ENCODE measurements around the gene ODF4.

ODF4 gene

GRCh38 chr17:8339540-8339939 lies at the start of gene ODF4:
Gene ODF4, plus strand, starts transcription at chr17:8339840. Its CDS starts 212 bp downstream, at chr17:8340052.
- no peak for FAIRE-seq
- TF ChIP-seq POLR2A (IDR thresholded peaks at IDR 0.05; ENCODE audit: low read depth, low read length) = no peak
- DNase-seq (ENCODE audit: insufficient read length, low spot score) = no peak

GRCh38 chr17:8290043-8290442 lies 49.6 kb upstream of the ODF4 start:
- FAIRE-seq (no peak), DNase-seq (ENCODE audit: insufficient read length, low spot score) (peak; percentile 50)
- no peak for TF ChIP-seq POLR2A (IDR thresholded peaks at IDR 0.05; ENCODE audit: low read depth, low read length)

- no peak for TF ChIP-seq POLR2A (IDR thresholded peaks at IDR 0.05; ENCODE audit: low read depth, low read length)
- DNase-seq (ENCODE audit: insufficient read length, low spot score) (no peak), FAIRE-seq (no peak)
Measured at GRCh38 chr17:8292639-8293395, 46.8 kb upstream of the ODF4 start.

- DNase-seq (ENCODE audit: insufficient read length, low spot score) (no peak), FAIRE-seq (no peak)
- TF ChIP-seq POLR2A (IDR thresholded peaks at IDR 0.05; ENCODE audit: low read depth, low read length) = no peak
Measured at GRCh38 chr17:8294361-8294760, 45.3 kb upstream of the ODF4 start.

GRCh38 chr17:8294814-8295316 lies 44.8 kb upstream of the ODF4 start:
- TF ChIP-seq POLR2A (IDR thresholded peaks at IDR 0.05; ENCODE audit: low read depth, low read length) = no peak
- FAIRE-seq (no peak), DNase-seq (ENCODE audit: insufficient read length, low spot score) (no peak)

GRCh38 chr17:8300226-8300625 lies 39.4 kb upstream of the ODF4 start:
- TF ChIP-seq POLR2A (IDR thresholded peaks at IDR 0.05; ENCODE audit: low read depth, low read length) = no peak
- FAIRE-seq (no peak), DNase-seq (ENCODE audit: insufficient read length, low spot score) (no peak)

GRCh38 chr17:8300627-8301242 lies 38.9 kb upstream of the ODF4 start:
- DNase-seq (ENCODE audit: insufficient read length, low spot score) (peak; percentile 77), FAIRE-seq (peak; percentile 33)
- TF ChIP-seq POLR2A (IDR thresholded peaks at IDR 0.05; ENCODE audit: low read depth, low read length) = no peak

- FAIRE-seq = no peak
- no peak for TF ChIP-seq POLR2A (IDR thresholded peaks at IDR 0.05; ENCODE audit: low read depth, low read length)
- DNase-seq (ENCODE audit: insufficient read length, low spot score) = no peak
Measured at GRCh38 chr17:8310601-8311123, 29.0 kb upstream of the ODF4 start.

GRCh38 chr17:8311131-8311790 lies 28.4 kb upstream of the ODF4 start:
- no peak for TF ChIP-seq POLR2A (IDR thresholded peaks at IDR 0.05; ENCODE audit: low read depth, low read length)
- DNase-seq (ENCODE audit: insufficient read length, low spot score) = no peak
- FAIRE-seq = no peak

GRCh38 chr17:8312251-8312650 lies 27.4 kb upstream of the ODF4 start:
- DNase-seq (ENCODE audit: insufficient read length, low spot score) (no peak), FAIRE-seq (no peak)
- TF ChIP-seq POLR2A (IDR thresholded peaks at IDR 0.05; ENCODE audit: low read depth, low read length) = no peak

GRCh38 chr17:8312726-8313600 lies 26.7 kb upstream of the ODF4 start:
- DNase-seq (ENCODE audit: insufficient read length, low spot score) = no peak
- TF ChIP-seq POLR2A (IDR thresholded peaks at IDR 0.05; ENCODE audit: low read depth, low read length) = no peak
- no peak for FAIRE-seq

GRCh38 chr17:8314797-8315763 lies 24.6 kb upstream of the ODF4 start:
- TF ChIP-seq POLR2A (IDR thresholded peaks at IDR 0.05; ENCODE audit: low read depth, low read length) = no peak
- FAIRE-seq (no peak), DNase-seq (ENCODE audit: insufficient read length, low spot score) (no peak)
